ENCODE data around the gene GKN2.

GRCh38 chr2:68909793-68910674 lies 42.7 kb downstream of the GKN2 start:
- TF ChIP-seq POLR2A (IDR thresholded peaks at IDR 0.05) (no peak), CTCF (IDR thresholded peaks at IDR 0.05) (peak; percentile 85 to 90 (median 86)), POLR2AphosphoS5 (IDR thresholded peaks at IDR 0.05) (no peak), EP300 (IDR thresholded peaks at IDR 0.05) (no peak)

All from gastroesophageal sphincter (tissue), 3 donors.